ENCODE results near the gene PKD2L2. TPM values are rescaled to one million over a fixed set of nuclear protein-coding genes. Genes with fewer than 3 reads are reported as not detected.

PKD2L2 gene
- total RNA-seq, 4 donors from 2014 or later = not detected

DNA sequence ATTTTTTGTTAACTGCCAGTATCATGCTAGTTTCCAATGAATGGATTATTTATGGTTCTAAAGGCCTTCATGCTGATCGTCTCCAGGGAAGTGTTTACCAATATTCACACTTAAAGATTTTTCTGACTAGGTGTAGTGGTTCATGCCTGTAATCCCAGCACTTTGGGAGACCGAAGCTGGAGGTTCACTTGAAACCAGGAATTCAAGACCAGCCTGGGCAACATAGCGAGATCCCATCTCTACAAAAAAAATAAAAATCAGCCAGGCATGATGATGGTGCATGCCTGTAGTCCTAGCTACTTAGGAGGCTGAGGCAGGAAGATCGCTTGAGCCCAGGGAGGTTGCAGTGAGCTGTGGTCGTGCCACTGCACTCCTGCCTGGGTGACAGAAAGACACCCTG lies 100.2 kb downstream of the PKD2L2 start:
- no peaks in the 10 kb centered on the region for H3K27me3 ChIP-seq
- no peak for TF ChIP-seq POLR2A (IDR thresholded peaks at IDR 0.05)
- TF ChIP-seq, protein P1, sequence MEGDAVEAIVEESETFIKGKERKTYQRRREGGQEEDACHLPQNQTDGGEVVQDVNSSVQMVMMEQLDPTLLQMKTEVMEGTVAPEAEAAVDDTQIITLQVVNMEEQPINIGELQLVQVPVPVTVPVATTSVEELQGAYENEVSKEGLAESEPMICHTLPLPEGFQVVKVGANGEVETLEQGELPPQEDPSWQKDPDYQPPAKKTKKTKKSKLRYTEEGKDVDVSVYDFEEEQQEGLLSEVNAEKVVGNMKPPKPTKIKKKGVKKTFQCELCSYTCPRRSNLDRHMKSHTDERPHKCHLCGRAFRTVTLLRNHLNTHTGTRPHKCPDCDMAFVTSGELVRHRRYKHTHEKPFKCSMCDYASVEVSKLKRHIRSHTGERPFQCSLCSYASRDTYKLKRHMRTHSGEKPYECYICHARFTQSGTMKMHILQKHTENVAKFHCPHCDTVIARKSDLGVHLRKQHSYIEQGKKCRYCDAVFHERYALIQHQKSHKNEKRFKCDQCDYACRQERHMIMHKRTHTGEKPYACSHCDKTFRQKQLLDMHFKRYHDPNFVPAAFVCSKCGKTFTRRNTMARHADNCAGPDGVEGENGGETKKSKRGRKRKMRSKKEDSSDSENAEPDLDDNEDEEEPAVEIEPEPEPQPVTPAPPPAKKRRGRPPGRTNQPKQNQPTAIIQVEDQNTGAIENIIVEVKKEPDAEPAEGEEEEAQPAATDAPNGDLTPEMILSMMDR (IDR thresholded peaks at IDR 0.05) = no peak
- no peaks in the 10 kb centered on the region for H3K9me3 ChIP-seq
- no peaks in the 10 kb centered on the region for H3K4me1 ChIP-seq
- H3K4me3 ChIP-seq (replicated peaks in 1 of 3) = no peak overlapping the region
- no peak overlapping the region for H3K27ac ChIP-seq
- no peaks in the 10 kb centered on the region for H3K36me3 ChIP-seq
- intact Hi-C loops (cut with DNase I) = no loop called here
- DNase-seq = no peak
- WGBS, 2 donors = 95 to 96% methylated on average over 5 of the region's 5 CpGs

Other genes starting within 250 kb of the PKD2L2 start
- 10 to 100 TPM; 11.9 to 26.7 (median 17.9) TPM for gene KLHL3, start 153.4 kb upstream of the PKD2L2 start, total RNA-seq
- gene HNRNPA0, start 135.1 kb upstream of the PKD2L2 start, total RNA-seq = 10 to 100 TPM; 10.6 to 14.1 (median 12.4) TPM
- gene MYOT, start 21.6 kb upstream of the PKD2L2 start, total RNA-seq = 10 to 100 TPM in 1 of 4 donors, 1 to 10 TPM in 1, under 1 TPM in 2; 0.39 to 11.7 (median 1.8) TPM
- gene FAM13B, start 143.6 kb downstream of the PKD2L2 start, total RNA-seq = 10 to 100 TPM; 40.1 to 72.0 (median 49.5) TPM
- not detected for gene WNT8A, start 194.6 kb downstream of the PKD2L2 start, total RNA-seq
- gene NME5, start 250.0 kb downstream of the PKD2L2 start, total RNA-seq = 10 to 100 TPM in 3 of 4 donors, 1 to 10 TPM in 1; 4.3 to 14.4 (median 12.0) TPM

Data from thyroid gland (tissue), 4 donors.